Superior temporal gyrus (tissue), 1 donor: ENCODE measurements around the gene DBNDD2.

Experiments
- DNase-seq: peaks from one replicate; pipeline ENCODE4 v3.0.0-alpha.2; 2016; ENCODE audit errors: extremely low spot score

Gene DBNDD2

GRCh38 chr20:45378191-45378590 is 29.9 kb upstream of the DBNDD2 start, which contains the start of gene TP53TG5:
TSS of gene TP53TG5 (minus strand) at chr20:45378325. CDS start at chr20:45378236, 89 bp downstream.
- DNase-seq, result peak; percentile 81

- no peak for DNase-seq
These were observed 20.8 kb upstream of the DBNDD2 start for GRCh38 chr20:45387274-45387673.

GRCh38 chr20:45390931-45391330 is 17.2 kb upstream of the DBNDD2 start:
- DNase-seq, result no peak

- no peak for DNase-seq
These were observed 16.5 kb upstream of the DBNDD2 start for GRCh38 chr20:45391559-45391958.

- peak; percentile 80 for DNase-seq
These were observed 15.4 kb upstream of the DBNDD2 start for GRCh38 chr20:45392733-45393132.

GRCh38 chr20:45394221-45395113 is 13.6 kb upstream of the DBNDD2 start:
- DNase-seq, result no peak

- DNase-seq, result no peak
These were observed 13.0 kb upstream of the DBNDD2 start for GRCh38 chr20:45395114-45395415.

- no peak for DNase-seq
These were observed 9.1 kb upstream of the DBNDD2 start for GRCh38 chr20:45399018-45399417.

GRCh38 chr20:45400346-45401031 is 7.6 kb upstream of the DBNDD2 start:
- DNase-seq, result no peak

- DNase-seq, result no peak
These were observed 5.1 kb upstream of the DBNDD2 start for GRCh38 chr20:45402946-45403345.

GRCh38 chr20:45404438-45404837 is 3.7 kb upstream of the DBNDD2 start:
- no peak for DNase-seq

GRCh38 chr20:45405571-45406259 is 2.4 kb upstream of the DBNDD2 start:
- no peak for DNase-seq

- peak; percentile 51 for DNase-seq
These were observed 1.6 kb upstream of the DBNDD2 start for GRCh38 chr20:45406260-45407066.

GRCh38 chr20:45407067-45407745 is 883 bp upstream of the DBNDD2 start:
- DNase-seq, result no peak

GRCh38 chr20:45408646-45409213 is 641 bp downstream of the DBNDD2 start:
- DNase-seq, result peak; percentile 65

- DNase-seq, result no peak
These were observed 1.6 kb downstream of the DBNDD2 start for GRCh38 chr20:45409521-45410272.

GRCh38 chr20:45410887-45411286 is 2.8 kb downstream of the DBNDD2 start:
- no peak for DNase-seq

- no peak for DNase-seq
These were observed 4.6 kb downstream of the DBNDD2 start for GRCh38 chr20:45412653-45413052.

GRCh38 chr20:45413479-45413878 is 5.4 kb downstream of the DBNDD2 start:
- no peak for DNase-seq
